ENCODE measurements around the gene GALNT15.

The GALNT15 gene

DNA sequence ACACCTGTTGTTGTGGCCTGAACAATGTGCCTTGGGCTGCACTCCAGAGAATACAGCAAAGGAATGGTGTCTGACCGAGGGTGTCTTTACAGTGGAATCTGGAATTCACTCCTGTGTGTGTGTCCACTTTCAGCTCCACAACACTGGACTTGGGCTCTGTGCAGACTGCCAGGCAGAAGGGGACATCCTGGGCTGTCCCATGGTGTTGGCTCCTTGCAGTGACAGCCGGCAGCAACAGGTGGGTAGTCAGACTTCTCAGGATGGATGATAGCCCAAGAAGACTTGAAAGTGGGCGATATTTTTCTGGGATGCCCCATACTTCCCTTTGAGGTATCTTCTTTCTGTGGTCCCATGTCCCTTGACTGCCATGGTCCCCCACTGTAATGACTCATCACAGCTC is 45.3 kb downstream of the GALNT15 start:
- Histone ChIP-seq H3K9me3 (ENCODE audit: insufficient read depth, low read depth, low read length) (no peaks in the 10 kb centered on the region), H3F3A (ENCODE audit: low read depth) (no peaks in the 10 kb centered on the region), H3K27me3 (ENCODE audit: insufficient read depth, low read length, poor library complexity, severe bottlenecking) (no peaks in the 10 kb centered on the region), H4K20me1 (ENCODE audit: insufficient read depth, low read length, poor library complexity, severe bottlenecking) (no peaks in the 10 kb centered on the region), H3K4me1 (ENCODE audit: insufficient read depth, low read length, poor library complexity, severe bottlenecking) (no peaks in the 10 kb centered on the region), H3K9ac (ENCODE audit: low read depth, low read length, poor library complexity, severe bottlenecking) (no peak overlapping the region), H3K9me2 (replicated peaks; ENCODE audit: low read depth, low read length) (no peaks in the 10 kb centered on the region), H3K79me2 (ENCODE audit: insufficient read depth, low read length) (no peaks in the 10 kb centered on the region), H3K4me3 (ENCODE audit: low read length, poor library complexity, severe bottlenecking) (no peak overlapping the region), H3K4me2 (ENCODE audit: low read depth, low read length, poor library complexity, severe bottlenecking) (no peak overlapping the region), H2AFZ (ENCODE audit: low read length) (no peak overlapping the region), H3K36me3 (ENCODE audit: insufficient read depth, low read length) (no peaks in the 10 kb centered on the region)
- TF ChIP-seq EZH2phosphoT487 (IDR thresholded peaks at IDR 0.05; ENCODE audit: borderline replicate concordance), result no peak
- TF ChIP-seq CTCF (conservative IDR thresholded peaks at IDR 0.05; ENCODE audit: low read length), result no peak

DNA sequence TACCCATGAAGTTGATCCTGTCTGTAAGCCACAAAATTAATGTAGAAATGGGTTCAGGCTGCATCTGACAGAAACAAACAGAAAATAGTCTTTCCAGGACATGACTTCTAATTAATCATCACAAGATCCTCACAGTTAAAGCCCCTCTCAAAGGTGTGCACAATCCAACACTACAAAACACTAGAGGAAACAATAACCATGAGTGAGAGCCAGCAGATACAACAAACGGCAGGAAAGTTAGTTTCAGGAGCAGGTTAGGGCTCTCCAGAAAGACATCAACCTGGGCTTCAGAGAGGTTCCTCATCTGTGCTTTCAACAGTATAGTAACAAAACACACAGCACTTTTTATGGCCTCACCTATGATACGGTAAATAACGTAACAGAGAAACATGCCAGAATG is 47.5 kb downstream of the GALNT15 start:
- Histone ChIP-seq H3K79me2 (ENCODE audit: insufficient read depth, low read length) (no peaks in the 10 kb centered on the region), H3K9me2 (replicated peaks; ENCODE audit: low read depth, low read length) (no peaks in the 10 kb centered on the region), H4K20me1 (ENCODE audit: insufficient read depth, low read length, poor library complexity, severe bottlenecking) (no peaks in the 10 kb centered on the region), H3F3A (ENCODE audit: low read depth) (no peaks in the 10 kb centered on the region), H2AFZ (ENCODE audit: low read length) (no peak overlapping the region), H3K27me3 (ENCODE audit: insufficient read depth, low read length, poor library complexity, severe bottlenecking) (no peaks in the 10 kb centered on the region), H3K9me3 (ENCODE audit: insufficient read depth, low read depth, low read length) (no peaks in the 10 kb centered on the region), H3K4me1 (ENCODE audit: insufficient read depth, low read length, poor library complexity, severe bottlenecking) (no peaks in the 10 kb centered on the region), H3K4me2 (ENCODE audit: low read depth, low read length, poor library complexity, severe bottlenecking) (no peak overlapping the region), H3K36me3 (ENCODE audit: insufficient read depth, low read length) (no peaks in the 10 kb centered on the region), H3K4me3 (ENCODE audit: low read length, poor library complexity, severe bottlenecking) (no peak overlapping the region), H3K9ac (ENCODE audit: low read depth, low read length, poor library complexity, severe bottlenecking) (no peak overlapping the region)
- TF ChIP-seq EZH2phosphoT487 (IDR thresholded peaks at IDR 0.05; ENCODE audit: borderline replicate concordance) (no peak), CTCF (conservative IDR thresholded peaks at IDR 0.05; ENCODE audit: low read length) (no peak)

GRCh38 chr3:16222547-16222946 is 48.1 kb downstream of the GALNT15 start:
- TF ChIP-seq CTCF (conservative IDR thresholded peaks at IDR 0.05; ENCODE audit: low read length) (no peak), EZH2phosphoT487 (IDR thresholded peaks at IDR 0.05; ENCODE audit: borderline replicate concordance) (no peak)
- no peaks in the 10 kb centered on the region for H3K4me1 ChIP-seq (ENCODE audit: insufficient read depth, low read length, poor library complexity, severe bottlenecking)
- H3K36me3 ChIP-seq (ENCODE audit: insufficient read depth, low read length), result no peaks in the 10 kb centered on the region
- H3K9me3 ChIP-seq (ENCODE audit: insufficient read depth, low read depth, low read length), result no peaks in the 10 kb centered on the region
- no peaks in the 10 kb centered on the region for H3K27me3 ChIP-seq (ENCODE audit: insufficient read depth, low read length, poor library complexity, severe bottlenecking)
- H3K4me3 ChIP-seq (ENCODE audit: low read length, poor library complexity, severe bottlenecking), result no peak overlapping the region
- H2AFZ ChIP-seq (ENCODE audit: low read length), result 0 out of 2 replicates have a peak overlapping the region, but pooled peaks have one; percentile 43
- no peaks in the 10 kb centered on the region for H3K79me2 ChIP-seq (ENCODE audit: insufficient read depth, low read length)
- H3F3A ChIP-seq (ENCODE audit: low read depth), result no peaks in the 10 kb centered on the region
- no peaks in the 10 kb centered on the region for H4K20me1 ChIP-seq (ENCODE audit: insufficient read depth, low read length, poor library complexity, severe bottlenecking)
- H3K9ac ChIP-seq (ENCODE audit: low read depth, low read length, poor library complexity, severe bottlenecking), result no peak overlapping the region
- H3K9me2 ChIP-seq (replicated peaks; ENCODE audit: low read depth, low read length), result no peaks in the 10 kb centered on the region
- H3K4me2 ChIP-seq (ENCODE audit: low read depth, low read length, poor library complexity, severe bottlenecking), result no peak overlapping the region
